ENCODE measurements around the gene RAD51B. TPM values are rescaled to one million over a fixed set of nuclear protein-coding genes. Genes with fewer than 3 reads are reported as not detected.

Gene RAD51B
- polyA plus RNA-seq, 1 experiment, result 6.6 TPM

DNA sequence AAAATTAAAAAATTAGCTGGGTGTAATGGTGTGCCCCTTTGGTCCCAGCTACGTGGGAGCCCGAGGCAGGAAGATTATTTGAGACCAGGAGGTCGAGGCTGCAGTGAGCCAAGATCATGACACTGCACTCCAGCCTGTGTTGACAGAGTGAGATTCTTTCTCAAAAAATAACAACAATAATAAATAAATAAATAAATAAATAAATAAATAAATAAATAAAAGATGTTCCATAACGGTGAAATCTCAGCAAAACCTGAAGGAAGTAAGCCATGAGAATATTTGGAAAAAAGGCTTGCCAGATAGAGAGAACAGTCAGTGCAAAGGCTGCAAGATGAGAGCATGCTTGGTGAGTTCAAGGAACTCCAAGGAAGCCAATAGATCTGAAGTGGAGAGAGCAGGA is 176.7 kb downstream of the RAD51B start:
- CTCF ChIA-PET, result no interaction called here
- POLR2A ChIA-PET, result no interaction called here
- Histone ChIP-seq H3K9me3 (ENCODE audit: control insufficient read depth, insufficient read depth, low read length) (no peaks in the 10 kb centered on the region), H3K27ac (ENCODE audit: low read depth, low read length) (no peak overlapping the region), H3K4me3 (ENCODE audit: low read depth, low read length) (no peak overlapping the region), H3K27me3 (ENCODE audit: control insufficient read depth, insufficient read depth, low read length) (no peaks in the 10 kb centered on the region)
- no peak for DNase-seq (ENCODE audit: low read depth, low spot score)
- TF ChIP-seq, protein P1, sequence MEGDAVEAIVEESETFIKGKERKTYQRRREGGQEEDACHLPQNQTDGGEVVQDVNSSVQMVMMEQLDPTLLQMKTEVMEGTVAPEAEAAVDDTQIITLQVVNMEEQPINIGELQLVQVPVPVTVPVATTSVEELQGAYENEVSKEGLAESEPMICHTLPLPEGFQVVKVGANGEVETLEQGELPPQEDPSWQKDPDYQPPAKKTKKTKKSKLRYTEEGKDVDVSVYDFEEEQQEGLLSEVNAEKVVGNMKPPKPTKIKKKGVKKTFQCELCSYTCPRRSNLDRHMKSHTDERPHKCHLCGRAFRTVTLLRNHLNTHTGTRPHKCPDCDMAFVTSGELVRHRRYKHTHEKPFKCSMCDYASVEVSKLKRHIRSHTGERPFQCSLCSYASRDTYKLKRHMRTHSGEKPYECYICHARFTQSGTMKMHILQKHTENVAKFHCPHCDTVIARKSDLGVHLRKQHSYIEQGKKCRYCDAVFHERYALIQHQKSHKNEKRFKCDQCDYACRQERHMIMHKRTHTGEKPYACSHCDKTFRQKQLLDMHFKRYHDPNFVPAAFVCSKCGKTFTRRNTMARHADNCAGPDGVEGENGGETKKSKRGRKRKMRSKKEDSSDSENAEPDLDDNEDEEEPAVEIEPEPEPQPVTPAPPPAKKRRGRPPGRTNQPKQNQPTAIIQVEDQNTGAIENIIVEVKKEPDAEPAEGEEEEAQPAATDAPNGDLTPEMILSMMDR (IDR thresholded peaks at IDR 0.05; ENCODE audit: low read depth, low read length), result no peak

DNA sequence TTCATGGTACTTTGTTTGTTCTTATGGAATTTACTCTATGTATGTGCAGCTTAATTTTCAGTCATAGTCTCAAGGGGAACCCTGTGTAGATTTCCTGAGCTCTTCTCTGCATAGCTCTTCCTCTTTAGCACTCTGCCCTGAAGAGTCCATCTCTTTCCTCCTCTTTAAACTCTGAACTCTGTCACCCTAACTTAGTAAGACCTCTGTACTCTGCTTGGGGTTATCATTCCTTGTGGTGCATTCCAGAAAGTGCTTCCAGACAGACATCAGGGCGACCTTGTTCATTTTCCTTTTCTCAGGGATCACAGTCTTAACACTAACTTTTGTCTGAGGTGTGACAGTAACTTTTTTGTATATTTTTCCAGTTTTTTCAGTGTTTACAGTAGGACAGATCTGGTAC is 179.3 kb downstream of the RAD51B start:
- H3K27ac ChIP-seq (ENCODE audit: low read depth, low read length), result no peak overlapping the region
- ChIA-PET POLR2A (interaction anchor here (1.3 kb wide), 1 partner anchor 234 kb away, joined by 3 read pairs; no protein-coding TSS in a partner anchor), CTCF (no interaction called here)
- no peaks in the 10 kb centered on the region for H3K9me3 ChIP-seq (ENCODE audit: control insufficient read depth, insufficient read depth, low read length)
- no peak for DNase-seq (ENCODE audit: low read depth, low spot score)
- TF ChIP-seq, protein P1 (IDR thresholded peaks at IDR 0.05; ENCODE audit: low read depth, low read length), result no peak
- H3K27me3 ChIP-seq (ENCODE audit: control insufficient read depth, insufficient read depth, low read length), result no peaks in the 10 kb centered on the region
- H3K4me3 ChIP-seq (ENCODE audit: low read depth, low read length), result no peak overlapping the region

DNA sequence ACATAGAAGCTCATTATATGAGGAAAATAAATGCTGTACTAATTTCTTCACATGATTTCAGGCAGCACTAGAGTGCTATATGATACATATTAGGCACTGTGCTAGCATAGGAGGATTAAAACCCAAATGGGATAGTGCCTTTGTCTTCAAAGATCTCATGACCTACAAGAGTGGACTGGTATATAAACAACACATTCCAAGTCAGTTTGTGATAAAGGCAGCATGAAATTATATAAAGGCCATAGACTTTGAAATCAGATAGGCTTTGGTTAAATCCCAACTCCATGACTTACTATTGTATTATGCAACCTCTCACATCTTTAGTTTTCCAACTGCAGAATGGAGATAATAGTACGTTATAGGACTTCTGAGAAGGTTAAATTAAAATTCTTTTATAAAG is 179.7 kb downstream of the RAD51B start:
- DNase-seq (ENCODE audit: low read depth, low spot score), result no peak
- Histone ChIP-seq H3K27me3 (ENCODE audit: control insufficient read depth, insufficient read depth, low read length) (no peaks in the 10 kb centered on the region), H3K27ac (ENCODE audit: low read depth, low read length) (no peak overlapping the region), H3K4me3 (ENCODE audit: low read depth, low read length) (no peak overlapping the region), H3K9me3 (ENCODE audit: control insufficient read depth, insufficient read depth, low read length) (no peaks in the 10 kb centered on the region)
- TF ChIP-seq, protein P1 (IDR thresholded peaks at IDR 0.05; ENCODE audit: low read depth, low read length), result no peak
- POLR2A ChIA-PET, result interaction anchor here (1.3 kb wide), 1 partner anchor 233 kb away, joined by 3 read pairs; no protein-coding TSS in a partner anchor
- CTCF ChIA-PET, result no interaction called here

- TF ChIP-seq, protein P1 (IDR thresholded peaks at IDR 0.05; ENCODE audit: low read depth, low read length), result no peak
- ChIA-PET POLR2A (interaction anchor here (1.3 kb wide), 1 partner anchor 233 kb away, joined by 3 read pairs; no protein-coding TSS in a partner anchor), CTCF (no interaction called here)
- no peaks in the 10 kb centered on the region for H3K9me3 ChIP-seq (ENCODE audit: control insufficient read depth, insufficient read depth, low read length)
- no peaks in the 10 kb centered on the region for H3K27me3 ChIP-seq (ENCODE audit: control insufficient read depth, insufficient read depth, low read length)
- H3K4me3 ChIP-seq (ENCODE audit: low read depth, low read length), result no peak overlapping the region
- DNase-seq (ENCODE audit: low read depth, low spot score), result no peak
- no peak overlapping the region for H3K27ac ChIP-seq (ENCODE audit: low read depth, low read length)
These were observed 180.3 kb downstream of the RAD51B start for GRCh38 chr14:67999705-68000384.

DNA sequence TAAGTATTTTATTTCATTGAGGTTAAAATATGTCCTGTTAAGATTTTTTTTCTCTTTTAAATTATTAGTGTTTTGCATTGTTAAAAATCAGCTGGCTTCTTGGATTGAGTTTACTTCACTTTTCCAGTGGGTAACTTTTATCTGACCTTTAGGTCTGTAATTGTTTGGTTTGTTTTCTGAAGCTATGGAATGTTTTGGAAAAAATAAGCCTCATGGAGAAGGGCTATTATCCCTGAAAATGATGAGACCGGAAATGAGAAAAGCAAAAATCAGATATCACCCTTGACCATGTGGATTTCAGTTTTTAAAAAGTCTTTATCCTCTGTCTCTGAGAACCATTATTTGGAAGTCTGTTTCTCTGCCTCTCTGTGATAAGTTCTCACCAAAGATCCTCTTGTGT is 180.9 kb downstream of the RAD51B start:
- POLR2A ChIA-PET, result interaction anchor here (0.6 kb wide), 1 partner anchor 688 kb away, joined by 4 read pairs; no protein-coding TSS in a partner anchor
- Histone ChIP-seq H3K4me3 (ENCODE audit: low read depth, low read length) (no peak overlapping the region), H3K27me3 (ENCODE audit: control insufficient read depth, insufficient read depth, low read length) (no peaks in the 10 kb centered on the region), H3K27ac (ENCODE audit: low read depth, low read length) (no peak overlapping the region), H3K9me3 (ENCODE audit: control insufficient read depth, insufficient read depth, low read length) (no peaks in the 10 kb centered on the region)
- CTCF ChIA-PET, result no interaction called here
- no peak for DNase-seq (ENCODE audit: low read depth, low spot score)
- TF ChIP-seq, protein P1 (IDR thresholded peaks at IDR 0.05; ENCODE audit: low read depth, low read length), result no peak

All from AG04450 (cell line).